Vagina (tissue), 2 donors: ENCODE results near the gene CAPS. TPM values are rescaled to one million over a fixed set of nuclear protein-coding genes. Genes with fewer than 3 reads are reported as not detected.

Experiments used
- DNase-seq, 2 donors: peaks; one replicate each; pipeline ENCODE4 v3.0.0-alpha.2; 2017; ENCODE audit errors: extremely low spot score in 2 of 2
- H3K27ac ChIP-seq: fragments of 200-600 bp; sonication (generic); one replicate; pipeline ENCODE4 v1.5.1; 2019
- H3K27me3 ChIP-seq: fragments of 200-600 bp; sonication (generic); one replicate; pipeline ENCODE4 v1.5.1; 2019
- H3K36me3 ChIP-seq, 2 donors: fragments of 200-600 bp; sonication (generic); one replicate each; pipeline ENCODE4 v1.5.1; 2017 to 2019
- H3K4me1 ChIP-seq: fragments of 200-600 bp; sonication (generic); one replicate; pipeline ENCODE4 v1.5.1; 2019
- H3K4me3 ChIP-seq, 2 donors: fragments of 200-600 bp; sonication (generic); 1 replicate in 1 of 2; 2 replicates in 1 of 2; pipeline ENCODE4 v1.5.1; 2016 to 2019
- H3K9me3 ChIP-seq: fragments of 200-600 bp; sonication (generic); one replicate; pipeline ENCODE4 v1.5.1; 2019
- CTCF ChIP-seq, 3 experiments: fragments of 450-650 bp in 2 of 3; fragments of 200-600 bp in 1 of 3; sonication (generic) in 1 of 3; IDR thresholded peaks; one replicate each; pipeline ENCODE4 v1.5.1; 2017 to 2019; ENCODE audit warnings: antibody characterized with exemption in 3 of 3, mild to moderate bottlenecking in 2 of 3, moderate library complexity in 2 of 3
- POLR2A ChIP-seq, 2 donors: fragments of 450-650 bp; IDR thresholded peaks; one replicate each; pipeline ENCODE4 v1.6.1; 2017; ENCODE audit warnings: antibody characterized with exemption in 2 of 2, mild to moderate bottlenecking in 2 of 2, moderate library complexity in 2 of 2
- POLR2AphosphoS5 ChIP-seq, 2 donors: sonication (generic); formaldehyde crosslinking; IDR thresholded peaks; one replicate each; pipeline ENCODE4 v1.9.0; 2017; ENCODE audit warnings: antibody characterized with exemption in 2 of 2, mild to moderate bottlenecking in 2 of 2, low read depth in 1 of 2; ENCODE audit not compliant: insufficient read depth in 1 of 2
- intact Hi-C: fragments of 100-400 bp; cut with DNase I; formaldehyde crosslinking; loops from one replicate; pipeline ENCODE4 v1.15.1; 2023
- total RNA-seq: library from RNA; depleted of rRNA; stranded (reverse); fragments of >200 nt; gene quantifications from one replicate; pipeline ENCODE4 v1.2.3, GENCODE V29; 2016

Gene CAPS
- total RNA-seq, 1 donor from 2014 or later, result 35.8 TPM

- no peak overlapping the region for H3K4me3 ChIP-seq
- no peak overlapping the region for H3K27ac ChIP-seq
- no peak for DNase-seq
- peaks cover 0 to 23% of the 10 kb centered on the region in 2 donors for H3K36me3 ChIP-seq
- no peaks in the 10 kb centered on the region for H3K9me3 ChIP-seq
- peaks cover 17% of the 10 kb centered on the region for H3K4me1 ChIP-seq
- intact Hi-C loops, result loop anchor here (5.0 kb wide), 1 partner anchor 86 kb away; the partner anchor contains the start of gene NRTN
- no peaks in the 10 kb centered on the region for H3K27me3 ChIP-seq
- TF ChIP-seq POLR2AphosphoS5 (IDR thresholded peaks at IDR 0.05; ENCODE audit: insufficient read depth in 1 of 2, low read depth in 1 of 2) (no peak), CTCF (IDR thresholded peaks at IDR 0.05) (no peak), POLR2A (IDR thresholded peaks at IDR 0.05) (no peak)
These were observed 21.2 kb upstream of the CAPS start for GRCh38 chr19:5892772-5893275.

- intact Hi-C loops, result loop anchor here (5.0 kb wide), 1 partner anchor 86 kb away; the partner anchor contains the start of gene NRTN
- H3K27ac ChIP-seq, result no peak overlapping the region
- H3K4me1 ChIP-seq, result peaks cover 17% of the 10 kb centered on the region
- TF ChIP-seq POLR2A (IDR thresholded peaks at IDR 0.05) (no peak), POLR2AphosphoS5 (IDR thresholded peaks at IDR 0.05; ENCODE audit: insufficient read depth in 1 of 2, low read depth in 1 of 2) (no peak), CTCF (IDR thresholded peaks at IDR 0.05) (no peak)
- no peaks in the 10 kb centered on the region for H3K9me3 ChIP-seq
- no peak overlapping the region for H3K4me3 ChIP-seq
- H3K36me3 ChIP-seq, result peaks cover 0 to 23% of the 10 kb centered on the region in 2 donors
- DNase-seq, result no peak
- no peaks in the 10 kb centered on the region for H3K27me3 ChIP-seq
These were observed 20.7 kb upstream of the CAPS start for GRCh38 chr19:5893296-5893903.

- no peaks in the 10 kb centered on the region for H3K27me3 ChIP-seq
- H3K4me1 ChIP-seq, result peaks cover 17% of the 10 kb centered on the region
- H3K27ac ChIP-seq, result no peak overlapping the region
- intact Hi-C loops, result loop anchor here (5.0 kb wide), 1 partner anchor 87 kb away; the partner anchor contains the start of gene NRTN
- peaks cover 0 to 23% of the 10 kb centered on the region in 2 donors for H3K36me3 ChIP-seq
- no peaks in the 10 kb centered on the region for H3K9me3 ChIP-seq
- no peak overlapping the region for H3K4me3 ChIP-seq
- DNase-seq, result no peak
- TF ChIP-seq POLR2A (IDR thresholded peaks at IDR 0.05) (no peak), POLR2AphosphoS5 (IDR thresholded peaks at IDR 0.05; ENCODE audit: insufficient read depth in 1 of 2, low read depth in 1 of 2) (no peak), CTCF (IDR thresholded peaks at IDR 0.05) (no peak)
These were observed 19.9 kb upstream of the CAPS start for GRCh38 chr19:5893907-5894703.

GRCh38 chr19:5894704-5895349 lies 19.2 kb upstream of the CAPS start:
- no peaks in the 10 kb centered on the region for H3K9me3 ChIP-seq
- H3K4me3 ChIP-seq, result no peak overlapping the region
- no peak overlapping the region for H3K27ac ChIP-seq
- TF ChIP-seq POLR2A (IDR thresholded peaks at IDR 0.05) (no peak), POLR2AphosphoS5 (IDR thresholded peaks at IDR 0.05; ENCODE audit: insufficient read depth in 1 of 2, low read depth in 1 of 2) (no peak), CTCF (IDR thresholded peaks at IDR 0.05) (no peak)
- intact Hi-C loops, result loop anchor here (5.0 kb wide), 1 partner anchor 88 kb away; the partner anchor contains the start of gene NRTN
- peaks cover 17% of the 10 kb centered on the region for H3K4me1 ChIP-seq
- H3K27me3 ChIP-seq, result no peaks in the 10 kb centered on the region
- no peak for DNase-seq
- H3K36me3 ChIP-seq, result peaks cover 0 to 23% of the 10 kb centered on the region in 2 donors
